Adrenal gland (tissue), 12 donors: ENCODE data around the gene ISOC1. TPM values are rescaled to one million over a fixed set of nuclear protein-coding genes. Genes with fewer than 3 reads are reported as not detected.

Experiments
- DNase-seq, 7 donors: peaks; one replicate each; pipeline ENCODE4 v3.0.0-alpha.2; 2019 to 2020
- H3K27ac ChIP-seq, 5 donors: fragments of 200-600 bp; sonication (generic) in 4 of 5; 1 replicate in 3 of 5; 2 replicates in 2 of 5; pipeline versions ENCODE4 v1.5.1 to v1.8.0; 2016 to 2020; ENCODE audit warnings: mild to moderate bottlenecking in 1 of 5
- H3K27me3 ChIP-seq: fragments of 200-600 bp; 2 replicates; pipeline ENCODE4 v1.8.0; 2021
- H3K36me3 ChIP-seq, 2 donors: fragments of 200-600 bp; replicated peaks in 1 of 2; 1 replicate in 1 of 2; 2 replicates in 1 of 2; pipeline versions ENCODE4 v1.5.1 to v1.8.0; 2018 to 2022
- H3K4me1 ChIP-seq, 2 donors: fragments of 200-600 bp; replicated peaks in 1 of 2; 1 replicate in 1 of 2; 2 replicates in 1 of 2; pipeline versions ENCODE4 v1.5.1 to v1.8.0; 2018 to 2021
- H3K4me3 ChIP-seq, 4 donors: fragments of 200-600 bp; sonication (generic) in 3 of 4; one replicate each; pipeline ENCODE4 v1.5.1; 2016 to 2018
- H3K9me3 ChIP-seq, 3 donors: fragments of 200-600 bp; sonication (generic) in 1 of 3; replicated peaks in 1 of 3; 1 replicate in 2 of 3; 2 replicates in 1 of 3; pipeline versions ENCODE4 v1.5.1 to v1.8.0; 2016 to 2021
- POLR2A ChIP-seq, 2 donors: fragments of 450-650 bp; IDR thresholded peaks; one replicate each; pipeline ENCODE4 v1.6.1; 2017; ENCODE audit warnings: antibody characterized with exemption in 2 of 2, mild to moderate bottlenecking in 2 of 2, moderate library complexity in 1 of 2
- WGBS, 4 donors: extraction: QIAGEN DNeasy Blood & Tissue Kit in 2 of 4; methylation state at CpG; one replicate each; pipeline versions ENCODE4 v1.1.5 to v1.1.7; 2013 to 2017; 5-methylcytosine and 5-hydroxymethylcytosine counted together
- intact Hi-C, 2 donors: fragments of 100-400 bp; cut with DNase I; formaldehyde crosslinking; loops; one replicate each; pipeline versions ENCODE4 v1.14.1 to v1.15.0; 2022 to 2023
- polyA plus RNA-seq, 3 donors: library from polyadenylated mRNA; stranded (reverse); fragments of 200-250 nt in 2 of 3; fragments of 350-450 nt in 1 of 3; fragmentation: Illumina TruSeq in 1 of 3; extraction: RNeasy Lipid Tissue Mini Kit (QIAGEN cat#74804) in 1 of 3; gene quantifications; one replicate each; pipeline ENCODE4 v1.2.3, GENCODE V29; 2013 to 2014
- total RNA-seq, 9 donors: library from RNA; depleted of rRNA in 4 of 9; stranded (reverse); fragments of >200 nt in 4 of 9; fragments of 120-200 nt in 1 of 9; fragmentation: NEBNext Ultra II Directional in 1 of 9; extraction: Animal tissue kit (Norgen Biotek cat#: 25700) in 1 of 9; gene quantifications; one replicate each; pipeline versions ENCODE4 v1.1.0 to v1.2.4, GENCODE V29; 2013 to 2023
- TF ChIP-seq, protein P1 (sequence below), 6 experiments: fragments of 450-650 bp in 4 of 6; fragments of 200-600 bp in 2 of 6; sonication (generic) in 1 of 6; IDR thresholded peaks; 1 replicate in 5 of 6; 2 replicates in 1 of 6; pipeline versions ENCODE4 v1.5.1 to v1.8.0; 2016 to 2021; ENCODE audit warnings: antibody characterized with exemption in 6 of 6, mild to moderate bottlenecking in 2 of 6, moderate library complexity in 1 of 6
- donor health status: healthy with polysubstance abuse.
- donor health status: Bipolar disorder and iron deficiency.
- donor health status: DM: yes; HTN: yes; CAD: no.
- donor health status: DM: no; HTN: no; CAD: no.
- donor health status: DM: no; HTN: no; CAD: no.
- donor health status: DM: yes; HTN: yes; CAD: no.

ISOC1 gene
- total and polyA plus RNA-seq, 12 donors, result 7.6 to 56.6 (median 34.6) TPM

DNA sequence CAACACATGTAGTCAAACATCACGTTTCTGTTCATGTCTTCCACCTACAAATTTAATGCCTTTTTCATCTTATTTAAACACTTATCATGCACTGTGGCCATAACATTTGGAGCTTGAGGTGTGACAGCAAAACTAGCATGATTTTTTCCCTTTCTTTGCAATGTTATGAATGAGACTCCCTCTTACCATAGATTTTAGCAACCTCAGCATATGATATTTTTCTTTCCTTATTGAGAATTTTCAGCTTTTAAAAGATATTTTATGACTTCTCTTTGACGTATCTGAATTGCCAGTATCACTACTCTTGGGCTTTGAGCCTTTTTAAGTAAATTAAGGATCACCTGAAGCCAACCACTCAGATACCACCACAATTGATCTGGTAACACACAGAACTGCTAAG lies 32.7 kb upstream of the ISOC1 start:
- intact Hi-C loops, result no loop called here
- Histone ChIP-seq H3K4me3 (no peak overlapping the region), H3K27me3 (no peaks in the 10 kb centered on the region), H3K9me3 (no peaks in the 10 kb centered on the region), H3K4me1 (no peaks in the 10 kb centered on the region), H3K36me3 (no peaks in the 10 kb centered on the region), H3K27ac (no peak overlapping the region)
- TF ChIP-seq, protein P1, sequence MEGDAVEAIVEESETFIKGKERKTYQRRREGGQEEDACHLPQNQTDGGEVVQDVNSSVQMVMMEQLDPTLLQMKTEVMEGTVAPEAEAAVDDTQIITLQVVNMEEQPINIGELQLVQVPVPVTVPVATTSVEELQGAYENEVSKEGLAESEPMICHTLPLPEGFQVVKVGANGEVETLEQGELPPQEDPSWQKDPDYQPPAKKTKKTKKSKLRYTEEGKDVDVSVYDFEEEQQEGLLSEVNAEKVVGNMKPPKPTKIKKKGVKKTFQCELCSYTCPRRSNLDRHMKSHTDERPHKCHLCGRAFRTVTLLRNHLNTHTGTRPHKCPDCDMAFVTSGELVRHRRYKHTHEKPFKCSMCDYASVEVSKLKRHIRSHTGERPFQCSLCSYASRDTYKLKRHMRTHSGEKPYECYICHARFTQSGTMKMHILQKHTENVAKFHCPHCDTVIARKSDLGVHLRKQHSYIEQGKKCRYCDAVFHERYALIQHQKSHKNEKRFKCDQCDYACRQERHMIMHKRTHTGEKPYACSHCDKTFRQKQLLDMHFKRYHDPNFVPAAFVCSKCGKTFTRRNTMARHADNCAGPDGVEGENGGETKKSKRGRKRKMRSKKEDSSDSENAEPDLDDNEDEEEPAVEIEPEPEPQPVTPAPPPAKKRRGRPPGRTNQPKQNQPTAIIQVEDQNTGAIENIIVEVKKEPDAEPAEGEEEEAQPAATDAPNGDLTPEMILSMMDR (IDR thresholded peaks at IDR 0.05), result no peak
- no peak for TF ChIP-seq POLR2A (IDR thresholded peaks at IDR 0.05)
- 45 to 82% (median 63%) methylated on average over 2 of the region's 2 CpGs for WGBS, 4 donors
- DNase-seq, result no peak

DNA sequence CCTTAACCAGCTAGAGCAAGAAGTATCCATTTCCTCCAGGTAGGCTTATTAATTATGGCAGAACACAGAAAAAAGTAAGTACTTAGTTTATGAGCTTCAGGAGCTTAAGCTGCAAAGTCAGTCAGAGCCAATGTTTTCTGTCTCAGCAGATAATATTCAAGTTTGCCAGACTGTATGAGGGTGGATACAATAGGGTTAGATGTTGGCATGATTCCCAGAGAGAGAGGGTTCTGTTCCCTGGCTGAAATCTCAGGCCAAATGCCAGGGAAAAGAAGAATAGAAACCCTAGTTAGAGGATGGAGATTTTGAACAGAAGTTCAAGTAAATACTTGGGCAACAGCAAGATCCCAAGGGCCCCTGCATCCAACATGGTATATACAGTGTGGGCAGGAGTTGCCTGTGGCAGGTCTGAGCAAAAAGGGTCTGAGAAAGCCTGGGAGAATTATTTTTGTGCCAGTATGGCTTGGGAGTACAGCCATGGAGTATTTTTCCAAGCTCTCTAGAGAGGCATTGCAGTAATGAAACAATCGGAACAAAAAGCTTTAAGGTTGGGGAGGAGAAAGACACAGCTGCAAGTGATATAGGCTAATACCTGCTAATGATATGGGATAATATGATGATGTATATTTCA lies 31.0 kb upstream of the ISOC1 start:
- no peak for TF ChIP-seq POLR2A (IDR thresholded peaks at IDR 0.05)
- TF ChIP-seq, protein P1 (IDR thresholded peaks at IDR 0.05), result no peak
- H3K4me3 ChIP-seq, result no peak overlapping the region
- intact Hi-C loops, result no loop called here
- peak in 2 of 7 donors; percentile 10 to 17 for DNase-seq
- no peaks in the 10 kb centered on the region for H3K27me3 ChIP-seq
- no peaks in the 10 kb centered on the region for H3K36me3 ChIP-seq
- no peaks in the 10 kb centered on the region for H3K9me3 ChIP-seq
- no peaks in the 10 kb centered on the region for H3K4me1 ChIP-seq
- no peak overlapping the region for H3K27ac ChIP-seq
- WGBS, 4 donors, result 58 to 100% (median 80%) methylated on average over 1 of the region's 1 CpG

DNA sequence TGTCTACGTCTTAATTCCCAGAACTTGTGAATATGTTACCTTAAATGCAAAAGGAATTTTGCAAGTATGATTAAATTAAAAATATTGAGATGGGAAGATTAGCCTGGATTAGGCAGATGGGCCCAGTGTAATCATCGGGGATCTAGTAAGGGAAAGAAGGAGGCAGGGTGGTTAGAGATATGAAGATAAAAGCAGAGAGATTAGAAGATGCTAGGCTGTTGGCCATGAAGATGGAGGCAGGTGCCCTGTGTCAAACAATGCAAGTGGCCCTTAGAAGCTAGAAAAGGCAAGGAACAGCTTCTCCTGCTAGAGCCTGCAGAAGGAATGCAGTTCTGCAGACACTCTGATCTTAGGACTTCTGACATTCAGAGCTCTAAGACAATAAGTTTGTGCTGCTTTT lies 28.8 kb upstream of the ISOC1 start:
- no peaks in the 10 kb centered on the region for H3K9me3 ChIP-seq
- H3K4me3 ChIP-seq, result no peak overlapping the region
- no peak for DNase-seq
- H3K27me3 ChIP-seq, result no peaks in the 10 kb centered on the region
- H3K27ac ChIP-seq, result no peak overlapping the region
- H3K36me3 ChIP-seq, result no peaks in the 10 kb centered on the region
- no peaks in the 10 kb centered on the region for H3K4me1 ChIP-seq
- intact Hi-C loops, result no loop called here
- whole genome bisulfite sequencing, 4 donors, result 91 to 98% (median 93%) methylated on average over 2 of the region's 2 CpGs
- TF ChIP-seq, protein P1 (IDR thresholded peaks at IDR 0.05), result no peak
- TF ChIP-seq POLR2A (IDR thresholded peaks at IDR 0.05), result no peak

DNA sequence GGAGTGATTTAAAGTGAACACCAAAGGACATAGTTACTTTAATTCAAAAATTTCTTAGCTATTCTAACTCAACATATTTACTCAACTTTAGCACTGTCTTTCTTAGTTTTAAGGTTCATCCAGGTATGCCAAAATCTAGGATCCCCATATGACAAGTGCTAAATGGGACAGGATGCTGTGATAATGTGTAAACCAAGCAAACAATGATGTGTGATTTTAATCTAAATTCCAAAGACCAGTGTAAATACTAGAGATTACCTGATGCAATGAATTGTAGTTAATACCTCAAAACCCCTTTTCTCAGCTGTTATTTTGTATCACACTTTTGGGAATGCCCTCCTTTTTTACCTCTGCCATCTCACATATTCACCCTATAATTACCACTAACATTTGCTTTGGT lies 26.8 kb upstream of the ISOC1 start:
- Histone ChIP-seq H3K4me3 (no peak overlapping the region), H3K27ac (no peak overlapping the region), H3K9me3 (no peaks in the 10 kb centered on the region), H3K36me3 (no peaks in the 10 kb centered on the region), H3K27me3 (no peaks in the 10 kb centered on the region), H3K4me1 (no peaks in the 10 kb centered on the region)
- no peak for TF ChIP-seq POLR2A (IDR thresholded peaks at IDR 0.05)
- TF ChIP-seq, protein P1 (IDR thresholded peaks at IDR 0.05), result no peak
- DNase-seq, result no peak
- intact Hi-C loops, result no loop called here
